Measurements from ENCODE around the gene TRIM33.

DNA sequence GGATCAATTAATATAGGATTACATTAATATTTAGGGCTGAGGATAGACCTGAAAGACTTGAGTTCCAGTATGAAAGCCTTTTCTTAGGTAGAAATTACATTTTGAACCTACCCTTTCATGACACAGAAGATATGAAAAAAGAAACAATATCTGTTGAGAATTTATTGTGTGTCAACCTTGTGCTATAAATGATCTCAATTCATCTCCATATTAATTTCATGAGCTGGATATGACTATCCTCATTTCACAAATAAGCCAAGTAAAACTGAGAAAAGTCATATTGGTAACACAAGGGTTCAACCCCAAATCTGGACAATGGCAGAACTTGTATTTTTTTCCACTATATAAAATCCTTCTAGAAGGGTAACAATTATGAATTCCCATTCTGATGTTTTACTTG lies 120.0 kb downstream of the TRIM33 start:
- TF ChIP-seq, protein P1, sequence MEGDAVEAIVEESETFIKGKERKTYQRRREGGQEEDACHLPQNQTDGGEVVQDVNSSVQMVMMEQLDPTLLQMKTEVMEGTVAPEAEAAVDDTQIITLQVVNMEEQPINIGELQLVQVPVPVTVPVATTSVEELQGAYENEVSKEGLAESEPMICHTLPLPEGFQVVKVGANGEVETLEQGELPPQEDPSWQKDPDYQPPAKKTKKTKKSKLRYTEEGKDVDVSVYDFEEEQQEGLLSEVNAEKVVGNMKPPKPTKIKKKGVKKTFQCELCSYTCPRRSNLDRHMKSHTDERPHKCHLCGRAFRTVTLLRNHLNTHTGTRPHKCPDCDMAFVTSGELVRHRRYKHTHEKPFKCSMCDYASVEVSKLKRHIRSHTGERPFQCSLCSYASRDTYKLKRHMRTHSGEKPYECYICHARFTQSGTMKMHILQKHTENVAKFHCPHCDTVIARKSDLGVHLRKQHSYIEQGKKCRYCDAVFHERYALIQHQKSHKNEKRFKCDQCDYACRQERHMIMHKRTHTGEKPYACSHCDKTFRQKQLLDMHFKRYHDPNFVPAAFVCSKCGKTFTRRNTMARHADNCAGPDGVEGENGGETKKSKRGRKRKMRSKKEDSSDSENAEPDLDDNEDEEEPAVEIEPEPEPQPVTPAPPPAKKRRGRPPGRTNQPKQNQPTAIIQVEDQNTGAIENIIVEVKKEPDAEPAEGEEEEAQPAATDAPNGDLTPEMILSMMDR (IDR thresholded peaks at IDR 0.05; ENCODE audit: low read length): no peak
- no peak for TF ChIP-seq EZH2 (IDR thresholded peaks at IDR 0.05; ENCODE audit: borderline replicate concordance, low read length)
